Measurements from ENCODE around the gene GNG14. TPM values are rescaled to one million over a fixed set of nuclear protein-coding genes. Genes with fewer than 3 reads are reported as not detected.
A peak's percentile ranks its signal among the peaks of the same experiment; 100 is the strongest.

The GNG14 gene
- total and polyA plus RNA-seq, 8 donors: not detected

GRCh38 chr19:12730064-12730463 is 42.3 kb downstream of the GNG14 start:
- H3K4me3 ChIP-seq: no peak overlapping the region
- FAIRE-seq: no peak
- H3K27me3 ChIP-seq: no peaks in the 10 kb centered on the region
- no peak for DNase-seq
- intact Hi-C loops (cut with DNase I): no loop called here
- peaks cover 12 to 15% (median 14%) of the 10 kb centered on the region in 3 donors for H3K4me1 ChIP-seq
- H3K36me3 ChIP-seq: peaks cover 0 to 20% (median 15%) of the 10 kb centered on the region in 3 donors
- H3K27ac ChIP-seq: no peak overlapping the region
- no peaks in the 10 kb centered on the region for H3K9me3 ChIP-seq
- TF ChIP-seq CTCF (IDR thresholded peaks at IDR 0.05): no peak
- 90% methylated on average over 3 of the region's 3 CpGs for WGBS, 2 donors
- no peak for ATAC-seq

- no peaks in the 10 kb centered on the region for H3K27me3 ChIP-seq
- FAIRE-seq: no peak
- H3K4me3 ChIP-seq: no peak overlapping the region
- H3K36me3 ChIP-seq: peaks cover 0 to 20% (median 15%) of the 10 kb centered on the region in 3 donors
- 93 to 94% methylated on average over 20 to 24 of the region's 24 CpGs for WGBS, 2 donors
- DNase-seq: no peak
- no peaks in the 10 kb centered on the region for H3K9me3 ChIP-seq
- ATAC-seq: no peak
- TF ChIP-seq CTCF (IDR thresholded peaks at IDR 0.05): no peak
- peaks cover 12 to 17% (median 14%) of the 10 kb centered on the region in 3 donors for H3K4me1 ChIP-seq
- no peak overlapping the region for H3K27ac ChIP-seq
- intact Hi-C loops (cut with DNase I): no loop called here
These were observed 43.5 kb downstream of the GNG14 start for GRCh38 chr19:12731337-12731736.

GRCh38 chr19:12733369-12734214 is 45.8 kb downstream of the GNG14 start:
- intact Hi-C loops (cut with DNase I): no loop called here
- no peaks in the 10 kb centered on the region for H3K27me3 ChIP-seq
- H3K9me3 ChIP-seq: no peaks in the 10 kb centered on the region
- peaks cover 17 to 29% (median 21%) of the 10 kb centered on the region in 3 donors for H3K4me1 ChIP-seq
- TF ChIP-seq CTCF (IDR thresholded peaks at IDR 0.05): no peak
- H3K27ac ChIP-seq: peak overlapping the region; percentile 84 to 91 (median 86)
- peaks cover 0 to 20% (median 15%) of the 10 kb centered on the region in 3 donors for H3K36me3 ChIP-seq
- ATAC-seq (no peak), FAIRE-seq (no peak), DNase-seq (no peak)
- peak overlapping the region; percentile 74 to 99 (median 88) for H3K4me3 ChIP-seq
- 0 to 2% methylated on average over 15 of the region's 15 CpGs for WGBS, 2 donors

- intact Hi-C loops (cut with DNase I): no loop called here
- 0 to 1% methylated on average over 29 of the region's 29 CpGs for WGBS, 2 donors
- Histone ChIP-seq H3K27me3 (no peaks in the 10 kb centered on the region), H3K36me3 (peaks cover 0 to 7% (median 0%) of the 10 kb centered on the region in 3 donors), H3K4me3 (peak within 1 kb of the TSS; percentile 75 to 86 (median 80)), H3K4me1 (peaks cover 16 to 28% (median 18%) of the 10 kb centered on the region in 3 donors), H3K9me3 (no peaks in the 10 kb centered on the region), H3K27ac (peak within 1 kb of the TSS; percentile 91 to 97 (median 94))
- TF ChIP-seq CTCF (IDR thresholded peaks at IDR 0.05): no peak
- ATAC-seq (peak; percentile 83 to 91 (median 85)), DNase-seq (peak; percentile 82 to 97 (median 94)), FAIRE-seq (peak; percentile 98)
These were observed 49.4 kb downstream of the GNG14 start, which contains the start of gene GET3 for GRCh38 chr19:12736995-12737834. Gene GET3, plus strand, starts transcription at chr19:12737497. Its CDS starts 9 bp downstream, at chr19:12737506.

All from pancreas (tissue), 10 donors.